Fibroblast of skin of back (primary cell): ENCODE results near the gene RAET1E.
"Not testable (repeated sequence)": the region's sequence is repeated elsewhere in the genome, so short reads cannot be mapped to it uniquely, and the experiment has no call there.

Source experiments
- DNase-seq: peaks from one replicate; pipeline ENCODE4 v3.0.0-alpha.2; 2013

RAET1E gene

GRCh38 chr6:149909701-149910470 lies 12.0 kb upstream of the RAET1E start:
- DNase-seq, result no peak

- not testable (repeated sequence) for DNase-seq
Observed at GRCh38 chr6:149908480-149908879, 10.6 kb upstream of the RAET1E start.

GRCh38 chr6:149907317-149907716 lies 9.4 kb upstream of the RAET1E start:
- DNase-seq, result no peak

- DNase-seq, result no peak
Observed at GRCh38 chr6:149906405-149906804, 8.5 kb upstream of the RAET1E start.

- DNase-seq, result no peak
Observed at GRCh38 chr6:149905911-149906371, 8.0 kb upstream of the RAET1E start.

- DNase-seq, result no peak
Observed at GRCh38 chr6:149905371-149905910, 7.5 kb upstream of the RAET1E start.

- no peak for DNase-seq
Observed at GRCh38 chr6:149904661-149905370, 6.9 kb upstream of the RAET1E start.

- DNase-seq, result no peak
Observed at GRCh38 chr6:149903938-149904611, 6.2 kb upstream of the RAET1E start.

GRCh38 chr6:149901444-149902140 lies 3.7 kb upstream of the RAET1E start:
- no peak for DNase-seq

- no peak for DNase-seq
Observed at GRCh38 chr6:149900620-149901443, 2.9 kb upstream of the RAET1E start.

GRCh38 chr6:149899926-149900619 lies 2.2 kb upstream of the RAET1E start:
- no peak for DNase-seq

- DNase-seq, result no peak
Observed at GRCh38 chr6:149899486-149899885, 1.6 kb upstream of the RAET1E start.

- DNase-seq, result no peak
Observed at GRCh38 chr6:149898966-149899365, 1.1 kb upstream of the RAET1E start.

GRCh38 chr6:149897015-149897697 lies 757 bp downstream of the RAET1E start:
- DNase-seq, result peak; percentile 82

GRCh38 chr6:149896491-149896890 lies 1.4 kb downstream of the RAET1E start:
- DNase-seq, result peak; percentile 61

- peak; percentile 88 for DNase-seq
Observed at GRCh38 chr6:149895833-149896271, 2.1 kb downstream of the RAET1E start.

GRCh38 chr6:149895048-149895590 lies 2.8 kb downstream of the RAET1E start:
- DNase-seq, result peak; percentile 38

GRCh38 chr6:149891864-149892263 lies 6.0 kb downstream of the RAET1E start:
- DNase-seq, result not testable (repeated sequence)

GRCh38 chr6:149891259-149891658 lies 6.7 kb downstream of the RAET1E start:
- no peak for DNase-seq

GRCh38 chr6:149890629-149891045 lies 7.3 kb downstream of the RAET1E start:
- no peak for DNase-seq
